ENCODE results near the gene GLP1R.
A peak's percentile ranks its signal among the peaks of the same experiment; 100 is the strongest.

DNA sequence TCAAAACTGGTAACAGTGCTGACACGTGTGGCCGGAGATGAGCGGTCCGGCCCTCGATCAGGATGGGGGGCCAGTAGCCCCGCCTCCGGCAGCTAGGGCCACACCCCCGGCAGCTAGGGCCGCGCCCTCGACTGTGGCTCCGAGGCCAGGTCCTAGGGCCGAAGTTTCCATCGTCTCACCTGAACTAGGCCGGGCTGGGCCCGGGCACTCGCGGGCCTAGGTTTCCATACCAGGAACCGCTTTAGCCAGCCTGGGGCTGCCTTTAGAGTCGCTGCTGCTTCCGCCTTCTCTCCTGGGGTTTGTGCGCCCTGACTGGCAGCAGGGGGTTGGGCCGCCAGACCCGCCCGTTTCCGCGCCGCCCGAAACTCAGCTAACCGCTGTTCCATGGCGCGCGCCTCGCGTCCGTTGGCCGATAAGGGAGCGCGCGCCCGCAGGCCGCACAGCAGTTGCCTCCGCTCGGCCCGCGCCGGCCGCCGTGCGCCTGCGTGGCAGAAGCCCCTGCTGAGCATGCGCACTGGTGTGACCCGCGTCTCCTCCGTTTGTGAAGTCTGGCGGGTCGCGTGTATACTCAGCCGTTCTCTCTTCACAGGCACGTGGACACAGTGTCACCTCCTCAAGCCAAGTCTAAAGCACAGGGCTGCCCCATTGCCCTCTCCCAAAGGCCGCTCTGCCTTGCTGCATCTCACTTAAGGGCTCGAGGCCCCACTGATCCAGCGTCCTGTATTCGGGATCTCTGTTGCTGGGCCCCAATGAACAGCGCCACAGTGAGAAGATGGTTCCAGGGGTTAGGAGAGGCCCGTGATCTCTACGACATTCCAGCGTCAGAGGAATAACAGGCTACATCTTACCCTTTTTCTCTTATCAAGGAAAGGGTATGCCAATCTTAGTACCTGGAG, 66.4 kb downstream of the GLP1R start, which contains the start of gene SAYSD1:
- TF ChIP-seq SIN3A (IDR thresholded peaks at IDR 0.05; ENCODE audit: borderline replicate concordance, insufficient read depth, low read depth, low read length) (no peak), CTCF (IDR thresholded peaks at IDR 0.05) (no peak), POLR2AphosphoS5 (IDR thresholded peaks at IDR 0.05; ENCODE audit: low read depth, low read length) (peak; percentile 61; the same call in 1 of the 2 replicates)
- TF ChIP-seq, protein P1, sequence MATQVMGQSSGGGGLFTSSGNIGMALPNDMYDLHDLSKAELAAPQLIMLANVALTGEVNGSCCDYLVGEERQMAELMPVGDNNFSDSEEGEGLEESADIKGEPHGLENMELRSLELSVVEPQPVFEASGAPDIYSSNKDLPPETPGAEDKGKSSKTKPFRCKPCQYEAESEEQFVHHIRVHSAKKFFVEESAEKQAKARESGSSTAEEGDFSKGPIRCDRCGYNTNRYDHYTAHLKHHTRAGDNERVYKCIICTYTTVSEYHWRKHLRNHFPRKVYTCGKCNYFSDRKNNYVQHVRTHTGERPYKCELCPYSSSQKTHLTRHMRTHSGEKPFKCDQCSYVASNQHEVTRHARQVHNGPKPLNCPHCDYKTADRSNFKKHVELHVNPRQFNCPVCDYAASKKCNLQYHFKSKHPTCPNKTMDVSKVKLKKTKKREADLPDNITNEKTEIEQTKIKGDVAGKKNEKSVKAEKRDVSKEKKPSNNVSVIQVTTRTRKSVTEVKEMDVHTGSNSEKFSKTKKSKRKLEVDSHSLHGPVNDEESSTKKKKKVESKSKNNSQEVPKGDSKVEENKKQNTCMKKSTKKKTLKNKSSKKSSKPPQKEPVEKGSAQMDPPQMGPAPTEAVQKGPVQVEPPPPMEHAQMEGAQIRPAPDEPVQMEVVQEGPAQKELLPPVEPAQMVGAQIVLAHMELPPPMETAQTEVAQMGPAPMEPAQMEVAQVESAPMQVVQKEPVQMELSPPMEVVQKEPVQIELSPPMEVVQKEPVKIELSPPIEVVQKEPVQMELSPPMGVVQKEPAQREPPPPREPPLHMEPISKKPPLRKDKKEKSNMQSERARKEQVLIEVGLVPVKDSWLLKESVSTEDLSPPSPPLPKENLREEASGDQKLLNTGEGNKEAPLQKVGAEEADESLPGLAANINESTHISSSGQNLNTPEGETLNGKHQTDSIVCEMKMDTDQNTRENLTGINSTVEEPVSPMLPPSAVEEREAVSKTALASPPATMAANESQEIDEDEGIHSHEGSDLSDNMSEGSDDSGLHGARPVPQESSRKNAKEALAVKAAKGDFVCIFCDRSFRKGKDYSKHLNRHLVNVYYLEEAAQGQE (IDR thresholded peaks at IDR 0.05; ENCODE audit: insufficient read depth in 1 of 2, low read depth in 2 of 2, low read length in 1 of 2), result peak in 1 of 2 experiments; percentile 57; a peak in 1 of 4 replicates

Data from Panc1 (cell line).